ENCODE results near the gene LRRC23. TPM values are rescaled to one million over a fixed set of nuclear protein-coding genes. Genes with fewer than 3 reads are reported as not detected.

Gene LRRC23
- total RNA-seq, 3 donors from 2014 or later (not counting 1 experiment from before 2014, with no cell fraction given): 8.1 to 16.8 (median 9.8) TPM

DNA sequence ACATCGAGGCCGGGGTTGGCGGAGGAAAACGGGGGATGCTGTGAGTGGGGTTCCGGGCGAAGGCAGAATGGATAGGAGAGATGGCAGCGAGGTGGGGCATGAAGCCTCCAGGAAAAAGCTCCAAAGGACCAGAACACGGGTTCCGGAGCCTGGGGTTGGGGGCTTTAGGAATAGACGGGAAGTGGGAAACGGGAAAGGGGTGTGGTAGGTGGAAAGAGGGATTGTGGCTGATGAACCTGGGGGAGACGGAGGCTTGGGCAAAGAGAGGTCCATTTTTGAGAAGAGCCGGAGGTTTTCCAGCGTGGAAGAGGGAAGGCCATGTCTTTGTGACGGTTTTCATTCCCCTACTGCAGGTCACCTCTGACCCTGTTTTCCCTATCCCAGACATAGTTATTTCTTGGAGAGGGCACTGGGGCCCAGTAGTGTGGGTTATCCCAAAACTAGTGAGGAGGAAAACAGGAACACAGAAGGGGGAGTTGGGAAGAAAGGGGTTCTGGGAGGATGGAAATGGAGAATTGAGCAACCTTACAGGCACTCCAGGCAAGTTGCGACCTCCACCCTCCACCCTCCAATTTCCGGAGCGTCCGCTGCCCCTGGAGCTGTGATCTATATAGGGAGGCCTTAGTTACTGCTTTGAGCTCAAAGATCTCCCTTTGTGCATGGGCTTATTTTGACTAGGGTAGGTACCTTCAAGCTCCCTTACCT is 24.2 kb downstream of the LRRC23 start:
- Mint-ChIP-seq H3K4me3 (peak overlapping the region; percentile 92), H3K4me1 (peaks cover 38 to 43% of the 10 kb centered on the region in 2 donors), H3K27ac (peak overlapping the region; percentile 72 to 86), H3K27me3 (ENCODE audit: low read depth in 2 of 2) (no peaks in the 10 kb centered on the region), H3K36me3 (no peaks in the 10 kb centered on the region), H3K9me3 (no peaks in the 10 kb centered on the region)
- no peaks in the 10 kb centered on the region for H3K36me3 ChIP-seq (ENCODE audit: control insufficient read depth, insufficient read depth, low read length)
- peaks cover 32% of the 10 kb centered on the region for H3K4me1 ChIP-seq (ENCODE audit: control insufficient read depth, insufficient read depth, low read length)
- peak in 1 of 2 donors; percentile 43 for DNase-seq
- H3K4me3 ChIP-seq (ENCODE audit: low read length): peak overlapping the region; percentile 38
- WGBS (ENCODE audit: insufficient coverage): 36% methylated on average over 18 of the region's 19 CpGs
- TF ChIP-seq, protein P1, sequence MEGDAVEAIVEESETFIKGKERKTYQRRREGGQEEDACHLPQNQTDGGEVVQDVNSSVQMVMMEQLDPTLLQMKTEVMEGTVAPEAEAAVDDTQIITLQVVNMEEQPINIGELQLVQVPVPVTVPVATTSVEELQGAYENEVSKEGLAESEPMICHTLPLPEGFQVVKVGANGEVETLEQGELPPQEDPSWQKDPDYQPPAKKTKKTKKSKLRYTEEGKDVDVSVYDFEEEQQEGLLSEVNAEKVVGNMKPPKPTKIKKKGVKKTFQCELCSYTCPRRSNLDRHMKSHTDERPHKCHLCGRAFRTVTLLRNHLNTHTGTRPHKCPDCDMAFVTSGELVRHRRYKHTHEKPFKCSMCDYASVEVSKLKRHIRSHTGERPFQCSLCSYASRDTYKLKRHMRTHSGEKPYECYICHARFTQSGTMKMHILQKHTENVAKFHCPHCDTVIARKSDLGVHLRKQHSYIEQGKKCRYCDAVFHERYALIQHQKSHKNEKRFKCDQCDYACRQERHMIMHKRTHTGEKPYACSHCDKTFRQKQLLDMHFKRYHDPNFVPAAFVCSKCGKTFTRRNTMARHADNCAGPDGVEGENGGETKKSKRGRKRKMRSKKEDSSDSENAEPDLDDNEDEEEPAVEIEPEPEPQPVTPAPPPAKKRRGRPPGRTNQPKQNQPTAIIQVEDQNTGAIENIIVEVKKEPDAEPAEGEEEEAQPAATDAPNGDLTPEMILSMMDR (IDR thresholded peaks at IDR 0.05): no peak
- H3K27me3 ChIP-seq (ENCODE audit: control insufficient read depth, insufficient read depth, low read length): no peaks in the 10 kb centered on the region
- ATAC-seq: no peak
- peak overlapping the region; percentile 65 for H3K27ac ChIP-seq (ENCODE audit: low read length)
- H3K9me3 ChIP-seq (ENCODE audit: control insufficient read depth, insufficient read depth, low read length): no peaks in the 10 kb centered on the region
- intact Hi-C loops (cut with micrococcal nuclease): no loop called here

DNA sequence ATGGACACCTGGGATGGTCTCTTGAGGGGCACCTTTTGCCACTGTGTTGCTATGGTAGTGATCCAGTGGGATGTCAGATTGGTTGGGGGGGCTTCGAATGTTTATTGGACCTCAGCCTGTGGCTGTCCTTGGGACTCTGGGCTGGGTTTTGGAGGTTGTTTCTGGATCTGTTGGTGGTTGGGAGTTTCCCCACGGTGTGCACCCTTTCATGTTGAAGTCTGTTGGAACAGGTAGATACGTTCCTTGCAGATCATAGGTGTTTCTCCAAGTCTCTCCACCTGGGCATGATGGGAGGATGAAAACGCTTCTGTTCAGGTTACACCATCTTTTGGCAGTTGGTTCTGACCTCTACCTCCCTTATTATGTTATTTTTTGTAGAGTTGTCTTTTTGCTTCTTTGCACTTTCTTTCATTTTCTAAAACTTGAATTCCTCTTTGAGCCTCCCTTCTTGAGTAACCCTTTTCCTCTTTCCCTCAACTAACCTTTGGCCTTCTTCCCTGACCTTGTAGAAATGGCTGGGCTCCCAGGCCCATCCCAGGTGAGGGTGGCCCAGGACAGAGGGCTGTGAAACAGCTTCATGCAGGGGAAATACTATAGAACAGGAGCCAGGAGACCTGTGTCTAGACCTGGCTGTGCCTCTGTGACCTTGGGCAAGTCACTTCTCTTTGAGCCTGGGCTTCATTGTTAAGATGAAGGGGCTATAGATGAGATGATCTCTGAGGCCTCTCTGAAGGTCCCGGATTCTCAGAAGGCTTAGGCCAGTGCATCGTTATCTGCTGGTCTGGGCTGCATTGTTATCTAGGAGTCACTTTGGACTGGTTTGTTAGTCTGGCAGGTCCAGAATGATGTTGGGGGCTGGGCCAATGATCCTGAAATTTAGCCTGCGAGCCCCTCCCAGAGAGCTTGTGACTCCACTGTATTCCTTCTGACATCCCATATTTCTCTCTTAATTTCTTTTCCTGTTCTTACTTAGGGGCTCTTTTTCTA is 25.1 kb downstream of the LRRC23 start:
- Histone ChIP-seq H3K4me3 (ENCODE audit: low read length) (no peak overlapping the region), H3K4me1 (ENCODE audit: control insufficient read depth, insufficient read depth, low read length) (peaks cover 23% of the 10 kb centered on the region)
- intact Hi-C loops (cut with micrococcal nuclease): no loop called here

DNA sequence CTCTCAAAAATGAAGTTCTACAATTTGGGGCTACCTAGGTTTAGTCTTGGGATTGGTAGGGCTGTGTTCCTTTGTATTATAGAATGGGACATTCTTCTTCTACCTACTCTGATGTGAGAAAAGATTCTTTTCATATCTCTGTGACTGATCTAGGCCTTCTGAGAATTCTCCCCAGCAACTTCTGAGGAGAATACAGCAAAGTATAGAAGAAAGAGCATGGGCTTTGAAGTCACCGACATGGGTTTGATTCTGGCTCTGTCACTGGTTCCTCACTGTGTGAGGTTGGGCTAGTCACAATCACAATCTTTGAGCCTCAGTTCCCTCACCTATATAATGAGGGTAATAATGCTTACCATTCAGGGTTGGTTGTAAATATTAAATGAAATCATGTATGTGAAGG is 28.1 kb downstream of the LRRC23 start:
- no peak for ATAC-seq
- H3K27me3 Mint-ChIP-seq (ENCODE audit: low read depth in 2 of 2): no peaks in the 10 kb centered on the region
- peak in 1 of 2 donors; percentile 47 for DNase-seq
- H3K27ac ChIP-seq (ENCODE audit: low read length): no peak overlapping the region
- peak overlapping the region in 1 of 2 donors; percentile 72 for H3K27ac Mint-ChIP-seq
- H3K4me1 ChIP-seq (ENCODE audit: control insufficient read depth, insufficient read depth, low read length): peaks cover 31% of the 10 kb centered on the region
- H3K36me3 Mint-ChIP-seq: no peaks in the 10 kb centered on the region
- WGBS (ENCODE audit: insufficient coverage): no CpG with 5 or more reads among the region's 1 CpG
- no peaks in the 10 kb centered on the region for H3K27me3 ChIP-seq (ENCODE audit: control insufficient read depth, insufficient read depth, low read length)
- TF ChIP-seq, protein P1 (IDR thresholded peaks at IDR 0.05): no peak
- no peaks in the 10 kb centered on the region for H3K9me3 ChIP-seq (ENCODE audit: control insufficient read depth, insufficient read depth, low read length)
- H3K9me3 Mint-ChIP-seq: no peaks in the 10 kb centered on the region
- intact Hi-C loops (cut with micrococcal nuclease): no loop called here
- H3K36me3 ChIP-seq (ENCODE audit: control insufficient read depth, insufficient read depth, low read length): peaks cover 4% of the 10 kb centered on the region
- no peak overlapping the region for H3K4me3 Mint-ChIP-seq
- no peak overlapping the region for H3K4me3 ChIP-seq (ENCODE audit: low read length)
- H3K4me1 Mint-ChIP-seq: peaks cover 25 to 33% of the 10 kb centered on the region in 2 donors

More for the DNA sequence above, 25.1 kb downstream of the LRRC23 start:
- ATAC-seq: no peak
- H3K27me3 ChIP-seq (ENCODE audit: control insufficient read depth, insufficient read depth, low read length): no peaks in the 10 kb centered on the region
- Mint-ChIP-seq H3K4me3 (peak overlapping the region; percentile 92), H3K9me3 (no peaks in the 10 kb centered on the region), H3K27me3 (ENCODE audit: low read depth in 2 of 2) (no peaks in the 10 kb centered on the region), H3K27ac (peak overlapping the region; percentile 72 to 86), H3K36me3 (no peaks in the 10 kb centered on the region), H3K4me1 (peaks cover 31 to 35% of the 10 kb centered on the region in 2 donors)
- H3K27ac ChIP-seq (ENCODE audit: low read length): no peak overlapping the region
- H3K9me3 ChIP-seq (ENCODE audit: control insufficient read depth, insufficient read depth, low read length): no peaks in the 10 kb centered on the region
- peak in 1 of 2 donors; percentile 55 for DNase-seq
- H3K36me3 ChIP-seq (ENCODE audit: control insufficient read depth, insufficient read depth, low read length): peaks cover 4% of the 10 kb centered on the region
- TF ChIP-seq, protein P1 (IDR thresholded peaks at IDR 0.05): no peak
- 96% methylated on average over 6 of the region's 7 CpGs for WGBS (ENCODE audit: insufficient coverage)
